Stimulated activated CD8-positive, alpha-beta memory T cell treated with anti-CD3 and anti-CD28 coated beads, Interleukin-7, amount 100 ng/mL, for 1 hour (primary cell): ENCODE results near the gene CACNA2D3.
"Not testable (repeated sequence)": the region's sequence is repeated elsewhere in the genome, so short reads cannot be mapped to it uniquely, and the experiment has no call there.

Source experiments
- DNase-seq, 2 donors: peaks; one replicate each; pipeline ENCODE4 v3.0.0-alpha.2; 2020; ENCODE audit warnings: low read depth in 2 of 2

Gene CACNA2D3

DNA sequence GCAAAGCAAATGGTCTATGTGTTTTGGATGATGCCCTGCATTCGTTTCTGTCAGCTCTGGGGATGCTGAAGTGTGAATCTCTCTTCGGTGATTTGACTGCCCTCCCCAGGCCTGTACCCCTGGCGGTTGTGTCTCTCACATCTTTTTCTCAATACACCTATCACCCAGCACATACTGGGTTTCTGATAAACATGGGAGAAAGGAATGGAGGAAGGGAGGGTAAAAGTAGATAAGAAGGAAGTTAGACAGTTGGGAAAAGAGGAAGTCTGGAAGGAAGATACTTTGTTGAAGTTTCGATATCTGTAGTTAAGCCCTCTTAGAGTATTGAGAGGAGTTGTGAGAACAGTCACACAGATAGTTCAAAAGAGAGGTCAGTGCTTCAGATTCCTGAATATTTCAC is 841.3 kb downstream of the CACNA2D3 start:
- no peak for DNase-seq

DNA sequence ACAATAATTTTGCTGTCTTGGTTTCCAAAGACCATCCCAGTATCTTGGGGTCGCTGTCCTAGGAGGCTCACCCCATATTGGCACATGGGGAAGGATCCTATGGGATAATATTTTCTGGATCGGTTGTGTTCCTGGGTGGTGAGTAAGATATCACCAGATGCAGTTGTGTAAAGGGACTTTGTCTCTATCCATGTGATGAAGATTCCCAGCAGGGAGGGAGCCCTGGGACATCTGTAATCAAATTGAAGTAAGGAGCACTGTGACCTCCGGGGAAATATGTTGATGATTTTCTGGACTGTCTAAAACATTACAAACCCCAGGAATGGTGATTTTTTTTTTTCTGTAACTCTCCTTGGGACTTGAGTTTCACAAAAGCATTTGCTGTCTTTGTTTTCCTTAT is 841.7 kb downstream of the CACNA2D3 start:
- no peak for DNase-seq

DNA sequence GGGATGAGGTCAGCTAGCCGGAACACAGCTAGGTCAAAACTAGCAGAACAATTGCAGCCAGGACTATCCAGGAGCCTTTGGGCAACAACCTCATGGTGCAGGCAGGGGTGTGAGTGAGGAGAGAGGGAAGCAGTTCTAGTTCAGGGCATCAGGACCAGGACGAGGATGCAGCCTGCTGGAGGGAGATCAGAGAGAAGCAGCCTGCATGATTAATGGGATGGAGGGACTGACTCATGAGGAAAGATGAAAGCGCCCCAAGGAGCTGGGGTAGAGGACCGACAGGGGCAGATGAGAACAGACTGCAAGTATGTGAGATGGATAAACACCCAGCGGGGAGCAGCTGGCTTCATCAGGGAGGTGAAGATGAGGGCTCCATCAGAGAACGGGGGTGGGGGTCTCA is 843.4 kb downstream of the CACNA2D3 start:
- no peak for DNase-seq

DNA sequence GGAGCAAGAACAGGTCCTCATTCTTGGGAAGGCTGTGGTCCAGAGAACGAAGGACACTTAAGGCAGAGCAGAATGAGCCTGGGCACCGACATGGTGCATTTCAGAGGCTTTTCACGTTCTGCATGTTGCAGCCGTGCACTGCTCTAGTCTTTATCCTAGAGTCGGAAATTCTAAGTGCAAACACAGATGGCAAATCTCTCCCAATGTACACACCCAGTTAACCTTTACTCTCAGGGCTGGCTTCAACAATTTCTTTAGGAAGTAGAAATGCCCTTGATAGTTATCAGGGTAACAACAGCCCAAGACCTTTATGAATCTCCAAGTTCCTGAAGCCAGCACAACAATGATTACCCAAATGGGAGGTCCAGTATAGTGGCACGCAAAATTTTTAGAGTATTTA is 844.6 kb downstream of the CACNA2D3 start:
- DNase-seq = no peak

DNA sequence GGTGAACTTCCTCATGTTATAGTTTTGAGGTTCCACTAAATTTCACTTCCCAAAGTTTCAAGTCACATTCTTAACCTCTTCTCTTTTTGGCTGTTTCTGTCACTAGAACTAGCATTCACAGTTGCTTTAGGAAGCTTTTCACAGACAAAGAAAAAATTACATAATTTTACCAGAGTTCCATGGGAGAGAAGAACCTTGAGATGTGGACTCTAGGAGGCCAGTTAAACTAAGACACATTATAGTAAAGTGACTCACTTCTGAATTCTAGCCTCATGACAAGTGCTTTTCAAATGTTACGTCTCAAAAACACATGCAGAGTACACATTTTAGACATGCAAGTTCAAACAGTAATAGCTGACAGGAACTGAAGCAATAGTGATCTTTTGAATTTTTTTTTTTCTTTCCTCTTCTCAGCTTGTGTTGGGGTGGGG is 845.4 kb downstream of the CACNA2D3 start:
- DNase-seq = no peak

DNA sequence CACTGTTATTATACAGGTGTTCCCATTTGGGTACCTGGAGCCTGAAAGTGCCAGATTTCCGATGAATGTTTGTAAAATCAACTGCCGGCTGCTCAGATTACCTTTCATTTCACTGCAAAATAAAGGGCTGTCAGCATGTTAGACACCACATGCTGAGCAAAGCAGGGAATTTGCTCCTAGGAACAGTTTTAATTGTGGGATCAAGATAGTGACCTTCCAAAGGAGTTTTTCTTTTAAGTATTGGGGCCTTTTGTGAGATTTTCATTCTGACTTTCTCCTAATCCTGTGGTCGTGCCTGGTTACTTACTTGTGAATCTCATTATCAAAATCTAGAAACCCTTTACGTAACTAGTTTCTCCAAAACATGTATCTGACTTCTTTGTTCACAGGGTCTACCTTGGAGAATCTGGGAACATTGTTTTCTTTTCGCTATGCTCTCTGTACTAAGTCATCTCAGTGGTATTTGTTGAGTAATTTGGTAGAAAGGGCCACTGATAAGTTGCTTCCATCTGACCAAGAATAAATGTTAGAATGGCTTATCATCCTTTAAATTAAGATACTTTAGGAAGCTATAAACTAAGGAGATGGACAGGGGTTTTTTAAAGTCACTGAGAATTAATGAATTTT is 846.3 kb downstream of the CACNA2D3 start:
- no peak for DNase-seq

DNA sequence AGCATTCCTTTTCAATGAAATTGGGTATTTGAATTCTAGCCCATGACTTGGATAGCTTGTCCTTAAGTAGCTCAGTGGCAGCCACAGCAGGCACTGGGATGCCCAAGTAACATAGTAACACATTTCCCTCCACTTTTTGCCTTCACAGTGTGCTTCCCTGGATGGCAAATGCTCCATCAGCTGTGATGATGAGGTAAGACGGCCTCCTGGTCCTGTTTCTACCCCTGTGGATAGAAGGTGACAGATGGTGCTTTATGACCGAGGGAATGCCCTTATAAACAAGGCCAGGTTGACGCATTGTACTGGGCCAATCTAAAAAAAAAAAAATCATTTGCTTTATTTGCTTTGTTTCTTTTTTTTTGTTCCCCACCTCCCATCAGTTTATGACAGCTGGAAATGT is 847.3 kb downstream of the CACNA2D3 start:
- DNase-seq = no peak

DNA sequence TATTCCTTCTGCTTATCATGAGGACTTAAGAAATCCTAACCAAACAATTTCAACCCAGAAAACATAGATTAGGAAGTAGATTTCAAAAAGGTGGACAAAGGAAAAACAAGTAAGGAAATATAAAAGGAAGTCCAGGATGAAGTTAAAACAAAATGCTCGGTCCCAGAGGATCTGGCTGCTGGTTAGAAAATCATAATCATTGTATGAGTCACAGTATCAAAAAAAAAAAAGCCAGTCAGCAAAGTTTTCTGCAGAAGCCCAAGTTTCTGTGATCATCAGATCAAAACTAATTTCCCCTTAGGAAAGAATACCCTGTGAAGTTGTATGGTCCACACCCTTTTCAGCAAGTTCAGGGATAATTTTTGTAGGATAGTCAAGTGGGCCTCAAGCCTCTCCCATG is 848.5 kb downstream of the CACNA2D3 start:
- no peak for DNase-seq

DNA sequence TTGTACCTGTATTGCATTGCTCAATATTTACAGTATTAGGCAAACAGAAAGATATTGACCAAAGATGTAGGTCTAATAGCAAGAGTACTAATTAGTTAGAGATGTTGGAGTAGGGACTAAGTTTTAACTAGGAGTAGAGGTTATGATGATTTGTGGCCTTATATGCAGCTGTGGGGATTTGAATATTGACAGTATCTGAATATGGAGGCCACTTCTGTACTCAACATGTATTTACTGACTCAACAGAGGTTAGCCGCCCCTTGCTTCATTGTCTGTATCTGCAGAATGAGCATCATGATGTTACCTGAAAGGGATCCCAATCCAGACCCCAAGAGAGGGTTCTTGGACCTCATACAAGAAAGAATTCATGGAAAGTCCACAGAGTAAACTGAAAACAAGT is 855.1 kb downstream of the CACNA2D3 start:
- no peak for DNase-seq

DNA sequence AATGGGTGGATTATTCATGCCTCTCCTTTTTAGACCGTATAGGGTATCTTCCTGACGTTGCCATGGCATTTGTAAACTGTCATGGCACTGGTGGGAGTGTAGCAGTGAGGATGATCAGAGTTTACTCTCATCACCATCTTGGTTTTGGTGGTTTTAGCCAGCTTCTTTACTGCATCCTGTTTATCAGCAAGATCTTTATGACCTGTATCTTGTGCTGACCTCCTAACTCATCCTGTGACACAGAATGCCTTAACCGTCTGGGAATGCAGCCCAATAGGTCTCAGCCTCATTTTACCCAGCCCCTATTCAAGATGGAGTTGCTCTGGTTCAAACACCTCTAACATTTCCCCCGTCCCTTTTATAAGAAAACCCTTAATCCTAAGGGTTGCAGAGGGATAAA is 855.6 kb downstream of the CACNA2D3 start:
- DNase-seq = not testable (repeated sequence)

DNA sequence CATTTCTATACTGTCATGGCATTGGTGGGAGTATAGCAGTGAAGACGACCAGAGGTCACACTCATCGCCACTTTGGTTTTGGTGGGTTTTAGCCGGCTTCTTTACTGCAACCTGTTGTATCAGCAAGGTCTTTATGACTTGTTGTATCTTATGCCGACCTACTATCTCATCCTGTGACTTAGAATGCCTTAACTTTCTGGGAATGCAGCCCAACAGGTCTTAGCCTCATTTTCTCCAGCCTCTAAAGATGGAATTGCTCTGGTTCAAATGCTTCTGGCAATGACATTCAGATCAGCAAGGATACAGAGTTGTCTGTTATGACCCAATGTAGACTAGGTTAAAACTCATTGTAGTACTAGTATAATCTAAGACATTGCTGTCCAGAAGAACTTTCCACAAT is 860.5 kb downstream of the CACNA2D3 start:
- DNase-seq = no peak

DNA sequence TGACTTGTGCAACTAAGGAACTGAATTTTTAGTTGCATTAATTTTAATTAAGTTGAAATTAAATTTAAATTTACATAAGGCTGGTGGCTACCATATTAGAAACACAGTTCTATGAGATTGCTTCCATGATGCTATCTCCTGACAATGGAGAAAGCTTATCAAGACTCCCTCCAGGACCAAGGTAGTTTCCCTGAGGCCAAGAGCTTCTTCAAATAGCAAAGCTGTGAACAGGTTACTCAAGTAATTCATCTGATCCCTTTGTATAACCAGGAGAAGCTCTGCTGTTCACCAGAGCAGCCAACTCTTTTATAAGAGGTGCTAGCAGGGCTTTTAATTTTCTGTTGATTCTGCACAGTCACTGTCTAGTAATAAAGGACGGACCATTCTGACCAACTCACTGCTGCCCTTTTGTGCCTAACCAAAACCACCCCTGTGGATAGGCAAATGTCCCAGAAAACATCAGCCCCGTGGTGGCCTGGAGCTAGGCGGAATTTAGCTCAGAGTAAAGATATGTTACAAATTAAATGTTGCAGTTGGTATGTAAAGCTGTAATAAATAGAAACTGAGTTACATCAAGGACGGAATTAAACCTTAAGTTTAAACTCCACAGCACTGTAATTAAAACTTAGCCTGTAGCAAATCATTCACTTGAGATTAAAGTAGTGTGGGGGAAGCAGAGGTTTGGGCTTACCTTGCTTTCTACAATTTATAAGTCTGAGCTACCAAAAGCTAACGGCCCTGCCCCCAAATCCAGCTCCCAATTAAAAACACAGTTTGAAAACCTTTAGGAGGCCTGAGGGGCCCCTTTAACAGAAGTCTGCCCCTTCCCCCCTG is 861.1 kb downstream of the CACNA2D3 start:
- no peak for DNase-seq

DNA sequence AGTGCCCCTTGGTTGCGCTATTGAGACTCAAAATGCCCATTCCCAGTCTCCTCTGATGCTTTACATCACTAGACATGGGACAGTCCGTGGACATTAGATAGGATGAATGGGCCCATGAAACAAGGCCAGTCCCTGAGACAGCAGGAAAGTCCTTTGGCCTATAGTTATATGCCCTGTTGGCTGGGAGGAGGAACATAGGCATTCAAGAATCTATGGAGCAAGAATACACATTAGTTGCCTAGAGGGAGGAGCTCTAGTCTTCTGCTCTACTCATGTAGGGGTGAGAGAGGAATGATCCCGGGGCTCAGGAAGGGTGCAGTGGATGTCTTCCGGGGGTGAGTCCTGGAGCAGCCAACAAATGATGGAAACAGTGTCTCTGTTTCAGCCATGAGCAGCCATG is 863.5 kb downstream of the CACNA2D3 start:
- DNase-seq = no peak

DNA sequence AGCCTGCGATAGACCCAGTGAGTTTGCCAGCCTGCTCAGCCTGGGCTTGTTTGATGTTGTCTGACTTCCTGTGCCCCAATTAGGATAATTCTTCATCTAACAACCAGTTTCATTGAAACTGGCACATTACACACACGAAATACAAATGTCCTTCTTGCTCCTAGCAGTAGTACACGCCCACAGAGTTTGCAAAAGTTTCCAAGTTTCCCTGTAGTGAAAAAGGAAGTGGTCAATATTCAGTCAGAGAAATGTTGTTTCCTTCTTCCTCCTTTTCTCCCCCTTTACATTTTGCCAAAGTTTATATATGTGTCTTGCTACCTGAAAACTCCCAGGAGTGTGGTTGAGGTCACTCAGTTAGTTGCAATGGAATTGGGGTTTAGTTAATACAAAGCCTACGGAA is 863.9 kb downstream of the CACNA2D3 start:
- no peak for DNase-seq

DNA sequence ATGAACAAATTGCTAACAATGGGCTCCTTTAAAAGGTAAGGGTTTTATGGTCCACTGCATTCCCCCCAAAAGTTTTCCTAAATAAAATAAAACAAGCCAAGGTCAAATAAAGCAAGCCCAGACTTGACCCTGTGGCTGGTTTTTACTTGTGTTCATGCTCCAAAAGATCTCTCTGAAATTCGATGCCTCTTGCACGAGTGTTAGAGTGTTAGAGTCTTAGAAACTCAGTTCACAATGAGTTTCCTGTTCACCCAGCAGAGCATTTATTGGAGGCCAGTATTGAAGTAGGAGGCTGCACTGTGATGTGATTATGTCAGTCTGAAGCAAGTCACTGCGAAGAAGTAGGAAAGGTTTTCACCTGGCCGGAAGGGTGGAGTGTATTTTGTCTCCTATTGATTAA is 865.4 kb downstream of the CACNA2D3 start:
- DNase-seq = no peak

DNA sequence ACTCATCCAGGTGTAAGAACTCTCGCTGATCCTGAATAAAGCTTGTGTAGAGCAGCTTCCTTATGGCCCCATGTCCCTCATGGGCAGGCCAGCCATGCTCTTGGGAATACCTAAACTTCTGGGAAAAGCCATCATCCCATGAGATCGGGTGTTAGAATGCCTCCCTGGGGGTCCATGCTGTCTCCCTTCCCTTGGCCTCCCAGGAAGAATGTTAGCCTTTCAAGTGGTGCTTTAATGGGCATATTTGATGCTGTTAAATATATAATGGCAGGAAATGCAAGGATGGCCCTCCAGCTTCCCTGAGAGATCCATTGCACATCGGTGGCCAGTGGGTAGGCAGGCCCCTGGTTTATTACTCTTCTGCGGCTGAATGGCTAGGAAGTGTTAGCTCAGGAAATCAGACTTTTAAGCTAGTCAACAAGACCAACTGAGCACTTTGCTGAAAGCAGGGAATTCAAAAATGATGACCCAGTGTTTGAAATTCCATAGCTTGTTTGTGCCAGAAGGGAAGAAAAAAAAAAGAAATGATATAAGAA is 866.0 kb downstream of the CACNA2D3 start:
- no peak for DNase-seq

DNA sequence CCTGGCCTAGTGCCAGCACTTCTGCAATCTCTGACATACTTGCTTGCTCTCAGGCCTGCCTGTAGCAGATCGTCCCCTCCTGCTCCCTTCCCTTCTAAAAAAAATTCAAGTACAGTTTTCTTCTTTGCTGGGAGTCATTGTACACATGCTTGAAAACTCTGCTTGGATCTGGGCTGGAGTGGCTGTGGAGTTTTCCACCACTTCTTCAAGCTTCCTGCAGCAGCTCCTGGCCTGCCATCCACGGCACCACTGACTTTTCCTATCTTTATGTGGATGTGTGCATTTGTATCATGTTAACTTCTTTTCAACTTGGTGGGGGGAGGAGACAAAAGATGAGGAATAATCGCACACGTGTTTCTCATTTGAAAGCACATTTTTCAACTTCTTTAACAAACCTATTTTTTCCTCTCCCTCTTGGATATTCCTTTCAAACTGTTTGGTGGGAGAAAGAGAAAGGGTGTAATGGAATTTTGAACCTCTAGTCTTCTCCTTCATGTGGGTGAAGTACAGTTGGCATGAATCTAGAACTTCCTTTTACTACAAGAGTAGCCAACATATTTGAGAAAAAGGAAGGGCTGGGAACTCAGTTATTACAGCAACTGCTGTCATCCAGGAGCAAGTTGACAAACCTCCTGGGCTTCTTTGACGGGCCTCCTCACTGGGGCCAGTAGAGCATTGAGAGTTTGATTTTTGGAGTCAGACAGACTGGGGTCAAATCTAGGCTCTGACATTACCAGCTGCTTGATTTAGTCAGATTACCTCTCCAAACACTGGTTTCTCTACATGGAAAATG is 866.7 kb downstream of the CACNA2D3 start:
- no peak for DNase-seq

DNA sequence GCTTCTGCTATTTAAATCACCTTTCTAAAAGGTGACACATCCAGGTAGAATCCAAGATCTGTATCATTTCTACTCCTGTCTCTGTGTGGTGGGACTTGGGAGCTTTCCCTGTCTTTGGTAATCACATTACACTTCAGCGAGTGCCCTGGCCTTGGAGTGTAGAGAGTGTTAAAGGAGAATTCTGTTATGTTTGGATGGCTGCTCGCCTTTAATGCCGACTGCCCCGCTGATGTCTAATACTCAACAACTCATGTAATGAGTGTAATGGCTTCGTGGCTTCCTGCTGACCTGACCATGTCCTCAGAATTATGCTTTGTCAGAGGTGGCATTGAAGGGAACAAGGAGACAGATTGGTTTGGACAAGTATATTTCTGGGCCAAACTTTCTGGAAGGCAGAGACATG is 871.8 kb downstream of the CACNA2D3 start:
- no peak for DNase-seq

DNA sequence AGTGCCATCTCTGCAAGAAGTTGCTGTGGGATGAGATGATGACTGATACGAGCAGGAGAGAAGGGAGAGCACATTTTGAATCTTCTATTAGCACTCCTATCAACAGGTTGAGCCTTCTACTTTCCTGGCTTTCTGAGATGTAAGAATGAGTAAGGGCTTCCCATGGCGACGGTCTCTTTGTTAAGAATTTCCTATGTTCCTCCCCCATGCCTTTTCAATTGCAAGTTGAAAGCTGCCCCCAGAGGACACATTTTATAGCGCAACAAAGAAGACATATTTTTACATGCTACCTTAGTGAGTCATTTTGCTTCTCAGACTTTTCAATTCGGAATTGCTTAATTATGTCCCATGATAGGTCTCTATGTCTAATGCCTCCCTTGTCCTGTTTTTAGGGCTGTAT is 876.8 kb downstream of the CACNA2D3 start:
- no peak for DNase-seq

DNA sequence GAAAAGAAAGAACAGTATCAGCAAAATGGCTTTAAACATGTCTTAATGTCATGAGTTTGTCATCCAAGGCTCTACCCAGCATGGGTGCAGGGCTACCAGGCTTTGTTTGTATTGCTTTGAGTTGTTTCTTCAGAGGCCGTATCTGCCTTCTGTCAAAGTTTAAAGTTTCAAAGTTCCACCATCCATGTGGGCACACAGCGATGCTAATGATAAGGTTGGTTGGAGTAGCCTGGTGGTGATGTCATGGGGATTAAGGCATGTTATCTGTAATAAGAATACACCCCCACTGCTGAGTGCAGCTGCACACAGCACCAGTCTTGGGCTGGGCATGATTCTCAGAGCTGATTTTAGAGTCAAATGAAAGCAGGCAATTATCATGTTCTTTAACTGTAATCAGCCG is 877.5 kb downstream of the CACNA2D3 start:
- DNase-seq = no peak

DNA sequence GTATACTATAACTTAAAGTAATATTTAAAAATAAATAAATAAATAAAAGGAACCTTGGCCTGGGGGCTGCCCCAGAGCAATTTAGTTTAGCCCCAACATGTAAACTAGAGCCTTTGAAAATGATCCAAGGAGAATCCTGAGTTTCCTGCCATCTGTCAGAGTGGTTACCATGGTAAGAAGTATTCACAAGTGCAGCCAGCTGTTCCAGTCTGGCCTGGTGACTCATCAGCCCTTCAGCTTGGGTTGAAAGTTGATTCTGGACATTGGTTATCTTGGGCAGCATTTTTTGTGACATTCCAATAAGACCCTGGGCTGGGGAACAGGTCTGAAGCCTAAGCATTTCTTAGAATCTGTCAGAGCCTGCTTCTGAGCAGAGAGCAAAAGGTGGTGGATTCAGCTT is 878.2 kb downstream of the CACNA2D3 start:
- no peak for DNase-seq

DNA sequence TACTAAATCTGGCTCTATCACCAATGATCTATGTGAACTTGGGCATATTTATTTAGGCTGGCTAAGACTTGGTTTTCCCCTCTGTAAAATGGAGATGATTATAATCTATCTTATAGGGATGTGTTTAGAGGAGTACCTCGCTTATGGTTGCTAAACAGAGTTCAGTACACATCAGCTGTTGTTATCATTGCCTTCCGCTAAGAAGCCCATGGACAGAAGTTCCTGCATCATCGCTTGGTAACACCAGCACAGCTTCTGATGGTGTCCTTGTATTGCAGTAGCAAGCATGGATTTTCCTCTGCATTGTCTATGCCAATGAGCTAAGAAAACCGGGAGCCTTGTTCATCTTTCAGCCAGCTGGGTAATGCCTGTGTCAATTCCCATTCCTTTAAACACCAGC is 878.6 kb downstream of the CACNA2D3 start:
- no peak for DNase-seq
